K562 (cell line): ENCODE data around the gene KMT2C. TPM values are rescaled to one million over a fixed set of nuclear protein-coding genes. Genes with fewer than 3 reads are reported as not detected.

Source experiments
- ATAC-seq: fragments of 200-7000 bp; cut with Tn5 transposase; 3 replicates; pipeline ENCODE4 v1.9.1; 2020; ENCODE audit warnings: moderate library complexity
- BruUV-seq: library from RNA; stranded (reverse); fragments of 400-500 nt; replicated peaks from 2 replicates; lab custom pipeline; 2021; lab: Mats Ljungman, UMichigan
- CTCF ChIA-PET: fragments of 300-600 bp; formaldehyde crosslinking; extraction: SDS; loops from one replicate; lab custom pipeline; 2021; ENCODE audit warnings: low intra/inter-chr PET ratio; lab: Yijun Ruan, JAX
- POLR2A ChIA-PET: fragments of 300-600, 350-650 bp; sonication (Branson Sonifier 250); formaldehyde crosslinking; extraction: SDS; loops from one replicate; lab custom pipeline; 2021; ENCODE audit warnings: antibody characterized with exemption, inconsistent platforms; lab: Yijun Ruan, JAX
- DNase-seq, 4 experiments: peaks; one replicate each; pipeline versions ENCODE4 v3.0.0 to v3.0.0-alpha.2; 2011 to 2018; ENCODE audit warnings: low spot score in 3 of 4, mixed read lengths in 3 of 4; ENCODE audit errors: extremely low read depth in 1 of 4
- FAIRE-seq: peaks from 2 replicates; lab custom pipeline; 2011; peaks lifted over from hg19 to GRCh38; lab: Jason Lieb, UNC
- H2AFZ ChIP-seq: 2 replicates; pipeline ENCODE4 v1.6.0; 2011; ENCODE audit warnings: low read depth, low read length, control low read depth, inconsistent platforms
- H3K27ac ChIP-seq: fragments of 200-600 bp; 3 replicates; pipeline ENCODE4 v1.8.0; 2011; ENCODE audit warnings: low read depth, mild to moderate bottlenecking, control low read depth, inconsistent platforms, low read length, moderate library complexity, mixed read lengths; ENCODE audit errors: extremely low read depth
- H3K27me3 ChIP-seq, 2 experiments: fragments of 300-600 bp in 1 of 2; 2 replicates in 1 of 2; 3 replicates in 1 of 2; pipeline versions ENCODE4 v1.6.0 to v1.8.0; 2011; ENCODE audit warnings: inconsistent platforms in 2 of 2, low read length in 2 of 2, mild to moderate bottlenecking in 1 of 2, mixed read lengths in 1 of 2, moderate library complexity in 1 of 2; ENCODE audit not compliant: control insufficient read depth in 2 of 2, insufficient read depth in 2 of 2
- H3K36me3 ChIP-seq: fragments of 300-600 bp; 3 replicates; pipeline ENCODE4 v1.8.0; 2011; ENCODE audit warnings: mild to moderate bottlenecking, low read length, inconsistent platforms; ENCODE audit not compliant: control insufficient read depth, insufficient read depth
- H3K4me1 ChIP-seq, 2 experiments: fragments of 200-600 bp in 1 of 2; replicated peaks in 1 of 2; 2 replicates in 1 of 2; 3 replicates in 1 of 2; pipeline versions ENCODE4 v1.5.1 to v1.8.0; 2011; ENCODE audit warnings: inconsistent platforms in 2 of 2, low read length in 2 of 2, mild to moderate bottlenecking in 1 of 2, mixed read lengths in 1 of 2, moderate library complexity in 1 of 2; ENCODE audit not compliant: control insufficient read depth in 2 of 2, insufficient read depth in 2 of 2
- H3K4me2 ChIP-seq: 2 replicates; pipeline ENCODE4 v1.6.1; 2011; ENCODE audit warnings: low read length, control low read depth, inconsistent platforms, mixed read lengths; ENCODE audit not compliant: insufficient read depth
- H3K4me3 ChIP-seq: fragments of 200-600 bp; sonication (generic), shearing (Covaris generic); 2 replicates; pipeline ENCODE4 v1.5.1; 2016; ENCODE audit warnings: control low read depth, inconsistent platforms
- H3K79me2 ChIP-seq: fragments of 200-600 bp; 3 replicates; pipeline ENCODE4 v1.8.0; 2011; ENCODE audit warnings: low read length, inconsistent platforms; ENCODE audit not compliant: control insufficient read depth, insufficient read depth
- H3K9ac ChIP-seq, 2 experiments: 2 replicates each; pipeline versions ENCODE4 v1.6.0 to v1.6.1; 2011; ENCODE audit warnings: low read depth in 2 of 2, low read length in 2 of 2, control low read depth in 1 of 2, inconsistent platforms in 1 of 2, mild to moderate bottlenecking in 1 of 2, mixed read lengths in 1 of 2; ENCODE audit not compliant: insufficient read depth in 1 of 2
- H3K9me1 ChIP-seq: one replicate; pipeline ENCODE4 v1.6.0; 2011; ENCODE audit warnings: inconsistent platforms, mild to moderate bottlenecking, low read length, moderate library complexity; ENCODE audit not compliant: control insufficient read depth, insufficient read depth
- H3K9me3 ChIP-seq: replicated peaks from 2 replicates; pipeline ENCODE4 v1.5.1; 2011; ENCODE audit warnings: low read depth, low read length, inconsistent platforms; ENCODE audit not compliant: control insufficient read depth, insufficient read depth
- H4K20me1 ChIP-seq: replicated peaks from 2 replicates; pipeline ENCODE4 v1.6.1; 2011; ENCODE audit warnings: low read length, inconsistent platforms, mixed read lengths; ENCODE audit not compliant: control insufficient read depth, insufficient read depth
- CBX1 ChIP-seq: sonication (generic); IDR thresholded peaks from 2 replicates; pipeline ENCODE4 v1.6.1; 2016; ENCODE audit warnings: antibody characterized with exemption, low read depth, mild to moderate bottlenecking
- FOXA3 ChIP-seq, 2 experiments: fragments of 450-650 bp in 1 of 2; sonication (generic) in 1 of 2; formaldehyde crosslinking; IDR thresholded peaks in 1 of 2; conservative IDR thresholded peaks in 1 of 2; 2 replicates each; pipeline versions ENCODE4 v1.4.0 to v1.8.0; 2020 to 2022; ENCODE audit warnings: mild to moderate bottlenecking in 2 of 2, missing genetic modification reagents in 1 of 2
- FOXK2 ChIP-seq, 2 experiments: fragments of 450-650 bp; IDR thresholded peaks in 1 of 2; conservative IDR thresholded peaks in 1 of 2; 2 replicates each; pipeline ENCODE4 v1.6.1; 2016; ENCODE audit warnings: low read depth in 2 of 2, mild to moderate bottlenecking in 1 of 2
- GATAD2B ChIP-seq: fragments of 450-650 bp; IDR thresholded peaks from 2 replicates; pipeline ENCODE4 v1.6.1; 2017; ENCODE audit warnings: mild to moderate bottlenecking, borderline replicate concordance
- HMGN3 ChIP-seq: IDR thresholded peaks from 2 replicates; pipeline ENCODE4 v1.6.1; 2011; ENCODE audit warnings: borderline replicate concordance, low read depth, mild to moderate bottlenecking, mixed read lengths, low read length; ENCODE audit not compliant: insufficient read length; ENCODE audit errors: extremely low read depth
- MBD2 ChIP-seq: sonication (generic); IDR thresholded peaks from 2 replicates; pipeline ENCODE4 v1.6.1; 2016; ENCODE audit warnings: low read depth, borderline replicate concordance
- NFIC ChIP-seq: fragments of 450-650 bp; IDR thresholded peaks from 2 replicates; pipeline ENCODE4 v1.6.1; 2017; ENCODE audit warnings: mild to moderate bottlenecking, inconsistent platforms
- RFX1 ChIP-seq: fragments of 450-650 bp; IDR thresholded peaks from 2 replicates; pipeline ENCODE4 v1.6.1; 2016; ENCODE audit warnings: mild to moderate bottlenecking, moderate library complexity
- TBL1XR1 ChIP-seq, 2 experiments: IDR thresholded peaks; 2 replicates each; pipeline ENCODE4 v1.6.1; 2012; ENCODE audit warnings: improper control_type of control experiment in 2 of 2, low read length in 2 of 2, mild to moderate bottlenecking in 1 of 2
- whole genome bisulfite sequencing: fragments of 100-300 bp; shearing (Covaris generic); methylation state at CpG from one replicate; pipeline ENCODE4 v1.1.6; 2016; ENCODE audit warnings: low coverage, mixed read lengths; ENCODE audit not compliant: insufficient coverage; ENCODE audit errors: missing lambda C conversion rate; 5-methylcytosine and 5-hydroxymethylcytosine counted together
- in situ Hi-C: fragments of 300-500 bp; cut with MboI; formaldehyde crosslinking; loops from 4 replicates; pipeline ENCODE4 v1.15.0; 2018; ENCODE audit warnings: inconsistent platforms, mixed read lengths
- intact Hi-C: fragments of 100-400 bp; cut with micrococcal nuclease; formaldehyde crosslinking; loops from 2 replicates; pipeline ENCODE4 v1.14.2; 2022
- polyA plus RNA-seq, 8 experiments: library from polyadenylated mRNA; depleted of rRNA in 4 of 8; stranded (reverse) in 5 of 8; unstranded in 3 of 8; fragments of >200 nt; fragmentation: Nextera tagmentation in 2 of 8; fragmentation: Illumina TruSeq in 1 of 8; extraction: Ambion mirVana in 2 of 8; extraction: Trizol in 1 of 8; gene quantifications; 2 replicates each; pipeline versions ENCODE4 v1.2.1 to v1.2.3, GENCODE V29; 2011 to 2014; ENCODE audit warnings: inconsistent platforms in 1 of 8, missing spikeins in 1 of 8
- total RNA-seq, 7 experiments: library from RNA; depleted of rRNA in 6 of 7; stranded (reverse); fragments of >200 nt in 6 of 7; fragmentation: Illumina TruSeq in 2 of 7; extraction: Trizol in 2 of 7; gene quantifications; 2 replicates each; pipeline versions ENCODE4 v1.2.1 to v1.2.3, GENCODE V29; 2011 to 2021; ENCODE audit warnings: low replicate concordance in 1 of 7
- TF ChIP-seq, protein P1 (sequence below): IDR thresholded peaks from 2 replicates; pipeline ENCODE4 v1.6.1; 2011; ENCODE audit not compliant: insufficient read length; ENCODE audit errors: extremely low read depth
- TF ChIP-seq, protein P2 (sequence below): IDR thresholded peaks from 2 replicates; pipeline ENCODE4 v1.6.1; 2012; ENCODE audit warnings: low read depth, low read length, improper control_type of control experiment, borderline replicate concordance

Gene KMT2C
- total and polyA plus RNA-seq, 9 of the 15 experiments (the other 6 are each of a cell fraction or from before 2014, with no cell fraction given), result 4.9 to 67.8 (median 27.1) TPM

DNA sequence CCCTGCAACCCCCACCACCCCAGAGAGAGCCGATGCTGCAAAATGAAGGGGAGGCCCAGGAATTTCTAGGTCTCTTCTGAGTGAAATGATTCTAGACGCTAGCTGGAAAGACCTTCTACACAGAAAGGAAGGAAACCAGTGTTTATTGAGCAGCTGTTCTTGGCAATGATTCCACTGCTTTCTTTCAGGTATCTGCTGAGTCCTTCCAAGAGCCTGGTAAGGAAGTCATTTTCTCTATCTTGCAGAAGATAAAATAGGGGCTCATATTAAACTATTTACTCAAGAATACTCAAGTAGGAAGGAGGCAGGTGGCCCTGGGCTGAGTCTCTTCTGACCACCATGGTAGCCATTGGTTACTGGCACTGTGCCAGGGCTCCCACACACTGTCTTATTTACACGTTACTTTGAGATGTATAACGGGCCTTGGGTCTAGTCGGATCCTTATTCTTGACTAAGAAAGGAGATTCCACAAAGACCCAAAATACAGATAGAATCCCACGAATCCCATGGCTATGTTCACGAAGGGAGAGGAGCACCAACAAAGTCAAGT lies 298.3 kb downstream of the KMT2C start (continued):
- TF ChIP-seq NFIC (peak; percentile 98), RFX1 (peak; percentile 52)

DNA sequence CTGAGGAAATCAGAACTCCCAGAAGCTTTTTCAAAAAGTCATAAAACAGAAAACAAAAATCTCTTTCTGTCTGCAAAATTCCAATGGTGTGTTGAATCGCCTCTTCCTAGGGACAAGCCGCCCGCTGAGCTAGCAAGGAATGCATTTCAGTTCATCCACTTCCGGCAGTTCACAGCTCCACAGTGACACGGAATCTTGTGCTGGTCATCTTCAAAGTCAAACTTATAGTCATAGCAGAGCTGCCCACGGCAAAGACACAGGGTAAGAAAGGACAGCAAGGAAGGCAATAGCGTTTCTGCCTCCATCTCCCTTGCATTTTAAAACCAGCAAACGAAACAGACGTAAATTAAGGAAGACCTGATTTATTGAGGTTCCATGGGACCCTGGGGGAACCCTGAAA lies 299.1 kb downstream of the KMT2C start:
- intact Hi-C loops, result no loop called here
- no peak for DNase-seq
- H3K27me3 ChIP-seq, result no peaks in the 10 kb centered on the region
- ChIA-PET POLR2A (interaction anchor here (0.6 to 3.0 kb wide), 5 partner anchors 10 to 61 kb away, joined by 3 to 7 read pairs (median 4); no protein-coding TSS in a partner anchor), CTCF (no interaction called here)
- no peak for FAIRE-seq
- H4K20me1 ChIP-seq, result no peaks in the 10 kb centered on the region
- H3K4me2 ChIP-seq, result no peak overlapping the region
- no peak for ATAC-seq
- no peak overlapping the region for H2AFZ ChIP-seq
- H3K9me1 ChIP-seq, result no peaks in the 10 kb centered on the region
- WGBS, result 89% methylated on average over 9 of the region's 9 CpGs
- no peaks in the 10 kb centered on the region for H3K9me3 ChIP-seq
- TF ChIP-seq TBL1XR1 (IDR thresholded peaks at IDR 0.05; ENCODE audit: low read length in 2 of 2), result no peak
- H3K9ac ChIP-seq, result no peak overlapping the region
- BruUV-seq, result no TSS peak
- H3K4me1 ChIP-seq, result no peaks in the 10 kb centered on the region
- no peak overlapping the region for H3K4me3 ChIP-seq
- no peaks in the 10 kb centered on the region for H3K79me2 ChIP-seq
- peaks cover 87% of the 10 kb centered on the region for H3K36me3 ChIP-seq
- in situ Hi-C loops, result no loop called here
- no peak overlapping the region for H3K27ac ChIP-seq

DNA sequence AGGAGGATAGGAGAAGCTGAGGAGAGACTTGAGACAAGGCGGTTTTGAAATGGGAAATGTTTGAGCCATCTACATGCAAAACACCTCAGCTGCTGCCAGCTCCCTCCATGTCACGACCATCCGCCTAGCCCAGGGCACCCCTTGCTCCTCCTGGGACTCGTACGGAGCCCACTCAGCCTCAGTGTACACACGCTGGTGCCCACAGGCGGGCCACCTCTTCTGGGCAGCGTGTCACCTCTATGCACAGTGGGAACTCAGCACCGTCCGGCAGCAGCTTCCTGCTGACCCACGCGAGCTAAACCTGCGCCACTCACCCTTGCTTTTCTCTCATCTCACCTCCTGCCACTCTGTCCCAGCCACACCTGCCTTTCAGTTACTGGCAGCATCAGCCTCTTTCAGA lies 302.0 kb downstream of the KMT2C start:
- H2AFZ ChIP-seq, result no peak overlapping the region
- intact Hi-C loops (no loop called here), in situ Hi-C loops (no loop called here)
- H3K9me3 ChIP-seq, result no peaks in the 10 kb centered on the region
- no peak overlapping the region for H3K4me2 ChIP-seq
- no peak for FAIRE-seq
- WGBS, result 95% methylated on average over 13 of the region's 13 CpGs
- ChIA-PET CTCF (no interaction called here), POLR2A (interaction anchor here (1.0 to 3.0 kb wide), 4 partner anchors 7 to 54 kb away, joined by 3 to 7 read pairs (median 5); no protein-coding TSS in a partner anchor)
- H3K9me1 ChIP-seq, result no peaks in the 10 kb centered on the region
- H3K9ac ChIP-seq, result peak overlapping the region in 1 of 2 experiments; percentile 55; a peak in 2 of 4 replicates
- no peak for DNase-seq
- peaks cover 88% of the 10 kb centered on the region for H3K36me3 ChIP-seq
- no peak; the same call in 2 of the 3 replicates for ATAC-seq
- 0 out of 5 replicates have a peak, but pooled peaks cover 0 to 3% of the 10 kb centered on the region in 2 experiments for H3K4me1 ChIP-seq
- H3K27me3 ChIP-seq, result no peaks in the 10 kb centered on the region
- BruUV-seq, result no TSS peak
- no peaks in the 10 kb centered on the region for H4K20me1 ChIP-seq
- H3K4me3 ChIP-seq, result no peak overlapping the region
- no peak overlapping the region for H3K27ac ChIP-seq
- no peaks in the 10 kb centered on the region for H3K79me2 ChIP-seq
- TF ChIP-seq GATAD2B, result no peak
- TF ChIP-seq HMGN3, result no peak
- no peak for TF ChIP-seq FOXK2 (conservative IDR thresholded peaks at IDR 0.05 in 1 of 2, IDR thresholded peaks at IDR 0.05 in 1 of 2; ENCODE audit: low read depth in 2 of 2)
- TF ChIP-seq, protein P1, sequence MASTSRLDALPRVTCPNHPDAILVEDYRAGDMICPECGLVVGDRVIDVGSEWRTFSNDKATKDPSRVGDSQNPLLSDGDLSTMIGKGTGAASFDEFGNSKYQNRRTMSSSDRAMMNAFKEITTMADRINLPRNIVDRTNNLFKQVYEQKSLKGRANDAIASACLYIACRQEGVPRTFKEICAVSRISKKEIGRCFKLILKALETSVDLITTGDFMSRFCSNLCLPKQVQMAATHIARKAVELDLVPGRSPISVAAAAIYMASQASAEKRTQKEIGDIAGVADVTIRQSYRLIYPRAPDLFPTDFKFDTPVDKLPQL, result no peak
- no peak for TF ChIP-seq MBD2
- TF ChIP-seq CBX1, result no peak
- TF ChIP-seq, protein P2, sequence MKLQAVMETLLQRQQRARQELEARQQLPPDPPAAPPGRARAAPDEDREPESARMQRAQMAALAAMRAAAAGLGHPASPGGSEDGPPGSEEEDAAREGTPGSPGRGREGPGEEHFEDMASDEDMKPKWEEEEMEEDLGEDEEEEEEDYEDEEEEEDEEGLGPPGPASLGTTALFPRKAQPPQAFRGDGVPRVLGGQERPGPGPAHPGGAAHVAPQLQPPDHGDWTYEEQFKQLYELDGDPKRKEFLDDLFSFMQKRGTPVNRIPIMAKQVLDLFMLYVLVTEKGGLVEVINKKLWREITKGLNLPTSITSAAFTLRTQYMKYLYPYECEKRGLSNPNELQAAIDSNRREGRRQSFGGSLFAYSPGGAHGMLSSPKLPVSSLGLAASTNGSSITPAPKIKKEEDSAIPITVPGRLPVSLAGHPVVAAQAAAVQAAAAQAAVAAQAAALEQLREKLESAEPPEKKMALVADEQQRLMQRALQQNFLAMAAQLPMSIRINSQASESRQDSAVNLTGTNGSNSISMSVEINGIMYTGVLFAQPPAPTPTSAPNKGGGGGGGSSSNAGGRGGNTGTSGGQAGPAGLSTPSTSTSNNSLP, result no peak
- no peak for TF ChIP-seq FOXA3 (CRISPR knock-in tag; conservative IDR thresholded peaks at IDR 0.05 in 1 of 2, IDR thresholded peaks at IDR 0.05 in 1 of 2)
